ENCODE results near the gene VKORC1.

GRCh38 chr16:31105677-31106213, 11.1 kb upstream of the VKORC1 start:
- TF ChIP-seq EP300 (IDR thresholded peaks at IDR 0.05; ENCODE audit: borderline replicate concordance), result no peak
- no peak for TF ChIP-seq CREB1 (IDR thresholded peaks at IDR 0.05; ENCODE audit: low read depth)
